HCT116 (cell line): ENCODE results near the gene MCC. TPM values are rescaled to one million over a fixed set of nuclear protein-coding genes. Genes with fewer than 3 reads are reported as not detected.

Experiments used
- ATAC-seq: fragments of 200-7000 bp; cut with Tn5 transposase; 2 replicates; pipeline ENCODE4 v1.9.1; 2020; ENCODE audit warnings: mild to moderate bottlenecking, moderate library complexity
- BruUV-seq: library from RNA; stranded (reverse); fragments of 400-500 nt; replicated peaks from 2 replicates; lab custom pipeline; 2021; lab: Mats Ljungman, UMichigan
- CTCF ChIA-PET: fragments of 300-600 bp; sonication (Branson Sonifier 250); formaldehyde crosslinking; loops from one replicate; lab custom pipeline; 2021; ENCODE audit warnings: antibody characterized with exemption; lab: Charles Lee
- POLR2A ChIA-PET: fragments of 300-600, 350-600 bp; sonication (Branson Sonifier 250); formaldehyde crosslinking; loops from one replicate; lab custom pipeline; 2021; ENCODE audit warnings: antibody characterized with exemption; lab: Charles Lee
- RAD21 ChIA-PET, 2 experiments: fragments of 300-600 bp; sonication (Branson Sonifier 250); formaldehyde crosslinking; loops; one replicate each; lab custom pipeline; 2023; ENCODE audit warnings: low total read pairs in 2 of 2; ENCODE audit not compliant: uncharacterized antibody in 2 of 2, unreplicated experiment in 2 of 2, low non-redundant PET in 1 of 2; lab: Charles Lee
- DNase-seq: peaks from one replicate; pipeline ENCODE4 v3.0.0-alpha.2; 2010; ENCODE audit warnings: low read depth, low spot score
- H2AFZ ChIP-seq: fragments of 200-600 bp; shearing (Covaris generic), sonication (generic); 2 replicates; pipeline ENCODE4 v1.6.1; 2017; ENCODE audit warnings: low read depth, mixed run types, mixed read lengths, antibody characterized with exemption, low read length; ENCODE audit not compliant: poor library complexity, severe bottlenecking
- H3K27ac ChIP-seq: 2 replicates; pipeline ENCODE4 v1.5.1; 2012; ENCODE audit warnings: low read depth, low read length
- H3K27me3 ChIP-seq: fragments of 200-600 bp; sonication (generic); 2 replicates; pipeline ENCODE4 v1.6.1; 2016; ENCODE audit warnings: mixed run types, low read length, mixed read lengths; ENCODE audit not compliant: insufficient read depth
- H3K36me3 ChIP-seq, 2 experiments: fragments of 200-500 bp in 1 of 2; fragments of 200-600 bp in 1 of 2; sonication (Bioruptor generic) in 1 of 2; sonication (generic) in 1 of 2; 2 replicates each; pipeline versions ENCODE4 v1.5.1 to v1.6.1; 2014 to 2016; ENCODE audit warnings: low read length in 2 of 2, inconsistent platforms in 1 of 2, mixed read lengths in 1 of 2, mixed run types in 1 of 2; ENCODE audit not compliant: insufficient read depth in 2 of 2, control insufficient read depth in 1 of 2
- H3K4me1 ChIP-seq, 2 experiments: fragments of 200-600 bp in 1 of 2; sonication (generic) in 1 of 2; 2 replicates each; pipeline versions ENCODE4 v1.5.1 to v1.6.1; 2012 to 2017; ENCODE audit warnings: low read length in 2 of 2, inconsistent platforms in 1 of 2, mild to moderate bottlenecking in 1 of 2, mixed read lengths in 1 of 2, mixed run types in 1 of 2, moderate library complexity in 1 of 2; ENCODE audit not compliant: insufficient read depth in 2 of 2, control insufficient read depth in 1 of 2
- H3K4me2 ChIP-seq: fragments of 200-600 bp; sonication (generic); 2 replicates; pipeline ENCODE4 v1.6.1; 2017; ENCODE audit warnings: mixed run types, low read length, mixed read lengths
- H3K4me3 ChIP-seq, 2 experiments: fragments of 200-600 bp in 1 of 2; sonication (generic) in 1 of 2; replicated peaks in 1 of 2; 2 replicates each; pipeline ENCODE4 v1.5.1; 2011 to 2016; ENCODE audit warnings: low read length in 2 of 2, control low read depth in 1 of 2, low read depth in 1 of 2, mild to moderate bottlenecking in 1 of 2, mixed read lengths in 1 of 2, mixed run types in 1 of 2
- H3K79me2 ChIP-seq: fragments of 200-600 bp; sonication (generic); 2 replicates; pipeline ENCODE4 v1.6.1; 2017; ENCODE audit warnings: mild to moderate bottlenecking, mixed run types, low read length, moderate library complexity, mixed read lengths; ENCODE audit not compliant: insufficient read depth
- H3K9ac ChIP-seq: fragments of 200-600 bp; sonication (generic); 2 replicates; pipeline ENCODE4 v1.6.1; 2016; ENCODE audit warnings: low read length, mixed read lengths
- H3K9me2 ChIP-seq: fragments of 200-600 bp; sonication (generic), shearing (Covaris generic); 2 replicates; pipeline ENCODE4 v1.6.1; 2017; ENCODE audit warnings: mixed run types, mild to moderate bottlenecking, moderate library complexity; ENCODE audit not compliant: insufficient read depth
- H3K9me3 ChIP-seq, 2 experiments: fragments of 200-500 bp in 1 of 2; fragments of 200-600 bp in 1 of 2; sonication (Bioruptor generic) in 1 of 2; sonication (generic) in 1 of 2; 2 replicates each; pipeline ENCODE4 v1.6.1; 2014 to 2017; ENCODE audit warnings: low read length in 2 of 2, mixed read lengths in 2 of 2, inconsistent platforms in 1 of 2, low read depth in 1 of 2, mild to moderate bottlenecking in 1 of 2, mixed run types in 1 of 2, moderate library complexity in 1 of 2; ENCODE audit not compliant: control insufficient read depth in 1 of 2, insufficient read depth in 1 of 2
- H4K20me1 ChIP-seq: fragments of 200-600 bp; sonication (generic), shearing (Covaris generic); 2 replicates; pipeline ENCODE4 v1.6.1; 2017; ENCODE audit warnings: mixed run types, mild to moderate bottlenecking, moderate library complexity; ENCODE audit not compliant: insufficient read depth
- CEBPB ChIP-seq: IDR thresholded peaks from 2 replicates; pipeline ENCODE4 v1.6.1; 2012; ENCODE audit warnings: low read depth
- EGR1 ChIP-seq: IDR thresholded peaks from 2 replicates; pipeline ENCODE4 v1.6.1; 2012; ENCODE audit warnings: low read depth
- ELF1 ChIP-seq: IDR thresholded peaks from 2 replicates; pipeline ENCODE4 v1.6.1; 2012; ENCODE audit warnings: low read depth, borderline replicate concordance
- EZH2phosphoT487 ChIP-seq: fragments of 200-600 bp; IDR thresholded peaks from 2 replicates; pipeline ENCODE4 v1.6.1; 2018; ENCODE audit warnings: antibody characterized with exemption, borderline replicate concordance
- FOSL1 ChIP-seq: IDR thresholded peaks from 2 replicates; pipeline ENCODE4 v1.6.1; 2012; ENCODE audit warnings: low read depth
- MAX ChIP-seq: IDR thresholded peaks from 2 replicates; pipeline ENCODE4 v1.6.1; 2012
- POLR2A ChIP-seq: IDR thresholded peaks from 2 replicates; pipeline ENCODE4 v1.7.0; 2011; ENCODE audit warnings: borderline replicate concordance; ENCODE audit not compliant: insufficient read depth, insufficient read length; ENCODE audit errors: extremely low read depth
- POLR2AphosphoS5 ChIP-seq: IDR thresholded peaks from 2 replicates; pipeline ENCODE4 v1.6.1; 2011; ENCODE audit warnings: mild to moderate bottlenecking, low read depth, low read length, moderate library complexity
- RAD21 ChIP-seq: IDR thresholded peaks from 2 replicates; pipeline ENCODE4 v1.6.1; 2012; ENCODE audit warnings: low read depth, mild to moderate bottlenecking
- SIN3A ChIP-seq: IDR thresholded peaks from 2 replicates; pipeline ENCODE4 v1.6.1; 2012; ENCODE audit warnings: low read depth
- SP1 ChIP-seq: IDR thresholded peaks from 2 replicates; pipeline ENCODE4 v1.6.1; 2012; ENCODE audit warnings: low read depth
- TCF7L2 ChIP-seq: IDR thresholded peaks from 2 replicates; pipeline ENCODE4 v1.7.0; 2011; ENCODE audit warnings: borderline replicate concordance, inconsistent platforms; ENCODE audit not compliant: insufficient read depth, insufficient read length; ENCODE audit errors: extremely low read depth
- YY1 ChIP-seq: IDR thresholded peaks from 2 replicates; pipeline ENCODE4 v1.6.1; 2011; ENCODE audit warnings: low read length, low read depth, moderate library complexity, mild to moderate bottlenecking; ENCODE audit not compliant: insufficient replicate concordance; ENCODE audit errors: extremely low read depth
- ZBTB33 ChIP-seq: IDR thresholded peaks from 2 replicates; pipeline ENCODE4 v1.6.1; 2011; ENCODE audit warnings: mild to moderate bottlenecking, low read length, moderate library complexity; ENCODE audit not compliant: insufficient replicate concordance; ENCODE audit errors: extremely low read depth
- ZFX ChIP-seq: fragments of 450-650 bp; IDR thresholded peaks from 2 replicates; pipeline ENCODE4 v1.6.1; 2017
- ZNF274 ChIP-seq: fragments of 200-500 bp; sonication (Bioruptor generic); IDR thresholded peaks from 2 replicates; pipeline ENCODE4 v1.6.1; 2014; ENCODE audit warnings: mild to moderate bottlenecking, low read depth, low read length, inconsistent platforms
- intact Hi-C: fragments of 100-400 bp; cut with micrococcal nuclease; formaldehyde crosslinking; loops from 2 replicates; pipeline ENCODE4 v1.10.0; 2022
- total RNA-seq: library from RNA; stranded (reverse); gene quantifications from one replicate; pipeline ENCODE4 v1.2.1, GENCODE V29; 2021; ENCODE audit not compliant: unreplicated experiment
- TF ChIP-seq, protein P1 (sequence below): IDR thresholded peaks from 2 replicates; pipeline ENCODE4 v1.6.1; 2012
- TF ChIP-seq, protein P2 (sequence below), 3 experiments: fragments of 200-600 bp in 1 of 3; sonication (generic) in 1 of 3; IDR thresholded peaks in 2 of 3; conservative IDR thresholded peaks in 1 of 3; 2 replicates each; pipeline ENCODE4 v1.5.1; 2012 to 2017; ENCODE audit warnings: low read depth in 2 of 3, low read length in 2 of 3, antibody characterized with exemption in 1 of 3, borderline replicate concordance in 1 of 3, control low read depth in 1 of 3, mild to moderate bottlenecking in 1 of 3, mixed read lengths in 1 of 3, mixed run types in 1 of 3, moderate library complexity in 1 of 3; ENCODE audit not compliant: insufficient read depth in 1 of 3
- TF ChIP-seq, protein P3 (sequence below): IDR thresholded peaks from 2 replicates; pipeline ENCODE4 v1.6.1; 2012; ENCODE audit warnings: low read depth

The MCC gene
- total RNA-seq, 1 experiment from 2014 or later, result 20.1 TPM

DNA sequence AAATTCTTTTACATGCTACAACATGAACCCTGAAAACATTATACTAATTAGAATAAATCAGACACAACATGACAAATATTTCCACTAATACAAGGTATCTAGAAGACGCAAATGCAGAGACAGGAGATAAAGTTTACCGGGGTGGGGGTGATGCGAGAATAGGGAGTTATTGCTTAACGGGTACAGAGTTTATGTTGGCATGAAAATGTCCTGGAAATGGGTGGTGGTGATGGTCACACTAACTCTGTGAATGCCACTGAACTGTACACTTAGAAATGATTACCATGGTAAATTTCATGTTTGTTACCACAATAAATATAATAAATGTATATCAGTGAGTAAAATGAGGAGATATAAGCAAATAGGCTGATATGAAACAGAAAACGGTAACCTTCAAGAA, 378.9 kb downstream of the MCC start:
- H2AFZ ChIP-seq, result no peak overlapping the region
- RAD21 ChIA-PET, result no interaction called here
- H3K9me2 ChIP-seq, result no peaks in the 10 kb centered on the region
- no peak overlapping the region for H3K9ac ChIP-seq
- no peaks in the 10 kb centered on the region for H3K9me3 ChIP-seq
- no peak overlapping the region for H3K4me3 ChIP-seq
- H3K4me2 ChIP-seq, result no peak overlapping the region
- CTCF ChIA-PET, result no interaction called here
- no peak for ATAC-seq
- H3K27me3 ChIP-seq, result no peaks in the 10 kb centered on the region
- H3K4me1 ChIP-seq, result no peaks in the 10 kb centered on the region
- no peaks in the 10 kb centered on the region for H4K20me1 ChIP-seq
- no peak for DNase-seq
- no peak for TF ChIP-seq YY1
- TF ChIP-seq POLR2AphosphoS5, result no peak
- TF ChIP-seq ZNF274, result no peak
- TF ChIP-seq TCF7L2, result no peak
- TF ChIP-seq FOSL1, result no peak
- TF ChIP-seq, protein P1, sequence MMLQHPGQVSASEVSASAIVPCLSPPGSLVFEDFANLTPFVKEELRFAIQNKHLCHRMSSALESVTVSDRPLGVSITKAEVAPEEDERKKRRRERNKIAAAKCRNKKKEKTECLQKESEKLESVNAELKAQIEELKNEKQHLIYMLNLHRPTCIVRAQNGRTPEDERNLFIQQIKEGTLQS, result no peak
- TF ChIP-seq EGR1, result no peak
- TF ChIP-seq RAD21, result no peak
- TF ChIP-seq MAX, result no peak
- no peak for TF ChIP-seq EZH2phosphoT487
- TF ChIP-seq SIN3A, result no peak
- TF ChIP-seq ELF1, result no peak
- TF ChIP-seq SP1, result no peak
- no peak for TF ChIP-seq POLR2A
- TF ChIP-seq, protein P2, sequence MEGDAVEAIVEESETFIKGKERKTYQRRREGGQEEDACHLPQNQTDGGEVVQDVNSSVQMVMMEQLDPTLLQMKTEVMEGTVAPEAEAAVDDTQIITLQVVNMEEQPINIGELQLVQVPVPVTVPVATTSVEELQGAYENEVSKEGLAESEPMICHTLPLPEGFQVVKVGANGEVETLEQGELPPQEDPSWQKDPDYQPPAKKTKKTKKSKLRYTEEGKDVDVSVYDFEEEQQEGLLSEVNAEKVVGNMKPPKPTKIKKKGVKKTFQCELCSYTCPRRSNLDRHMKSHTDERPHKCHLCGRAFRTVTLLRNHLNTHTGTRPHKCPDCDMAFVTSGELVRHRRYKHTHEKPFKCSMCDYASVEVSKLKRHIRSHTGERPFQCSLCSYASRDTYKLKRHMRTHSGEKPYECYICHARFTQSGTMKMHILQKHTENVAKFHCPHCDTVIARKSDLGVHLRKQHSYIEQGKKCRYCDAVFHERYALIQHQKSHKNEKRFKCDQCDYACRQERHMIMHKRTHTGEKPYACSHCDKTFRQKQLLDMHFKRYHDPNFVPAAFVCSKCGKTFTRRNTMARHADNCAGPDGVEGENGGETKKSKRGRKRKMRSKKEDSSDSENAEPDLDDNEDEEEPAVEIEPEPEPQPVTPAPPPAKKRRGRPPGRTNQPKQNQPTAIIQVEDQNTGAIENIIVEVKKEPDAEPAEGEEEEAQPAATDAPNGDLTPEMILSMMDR (IDR thresholded peaks at IDR 0.05 in 2 of 3, conservative IDR thresholded peaks at IDR 0.05 in 1 of 3; ENCODE audit: borderline replicate concordance in 1 of 3, insufficient read depth in 1 of 3, low read depth in 2 of 3, low read length in 2 of 3), result no peak
- TF ChIP-seq ZBTB33, result no peak
- no peak for TF ChIP-seq ZFX
- TF ChIP-seq CEBPB, result no peak
- TF ChIP-seq, protein P3, sequence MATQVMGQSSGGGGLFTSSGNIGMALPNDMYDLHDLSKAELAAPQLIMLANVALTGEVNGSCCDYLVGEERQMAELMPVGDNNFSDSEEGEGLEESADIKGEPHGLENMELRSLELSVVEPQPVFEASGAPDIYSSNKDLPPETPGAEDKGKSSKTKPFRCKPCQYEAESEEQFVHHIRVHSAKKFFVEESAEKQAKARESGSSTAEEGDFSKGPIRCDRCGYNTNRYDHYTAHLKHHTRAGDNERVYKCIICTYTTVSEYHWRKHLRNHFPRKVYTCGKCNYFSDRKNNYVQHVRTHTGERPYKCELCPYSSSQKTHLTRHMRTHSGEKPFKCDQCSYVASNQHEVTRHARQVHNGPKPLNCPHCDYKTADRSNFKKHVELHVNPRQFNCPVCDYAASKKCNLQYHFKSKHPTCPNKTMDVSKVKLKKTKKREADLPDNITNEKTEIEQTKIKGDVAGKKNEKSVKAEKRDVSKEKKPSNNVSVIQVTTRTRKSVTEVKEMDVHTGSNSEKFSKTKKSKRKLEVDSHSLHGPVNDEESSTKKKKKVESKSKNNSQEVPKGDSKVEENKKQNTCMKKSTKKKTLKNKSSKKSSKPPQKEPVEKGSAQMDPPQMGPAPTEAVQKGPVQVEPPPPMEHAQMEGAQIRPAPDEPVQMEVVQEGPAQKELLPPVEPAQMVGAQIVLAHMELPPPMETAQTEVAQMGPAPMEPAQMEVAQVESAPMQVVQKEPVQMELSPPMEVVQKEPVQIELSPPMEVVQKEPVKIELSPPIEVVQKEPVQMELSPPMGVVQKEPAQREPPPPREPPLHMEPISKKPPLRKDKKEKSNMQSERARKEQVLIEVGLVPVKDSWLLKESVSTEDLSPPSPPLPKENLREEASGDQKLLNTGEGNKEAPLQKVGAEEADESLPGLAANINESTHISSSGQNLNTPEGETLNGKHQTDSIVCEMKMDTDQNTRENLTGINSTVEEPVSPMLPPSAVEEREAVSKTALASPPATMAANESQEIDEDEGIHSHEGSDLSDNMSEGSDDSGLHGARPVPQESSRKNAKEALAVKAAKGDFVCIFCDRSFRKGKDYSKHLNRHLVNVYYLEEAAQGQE, result no peak
- no peaks in the 10 kb centered on the region for H3K36me3 ChIP-seq
- BruUV-seq, result no TSS peak
- H3K27ac ChIP-seq, result no peak overlapping the region
- POLR2A ChIA-PET, result no interaction called here
- intact Hi-C loops, result no loop called here
- H3K79me2 ChIP-seq, result no peaks in the 10 kb centered on the region; the same call in 1 of the 2 replicates
